AG09309 (cell line): ENCODE data around the gene MMUT.
"Not testable (repeated sequence)": the region's sequence is repeated elsewhere in the genome, so short reads cannot be mapped to it uniquely, and the experiment has no call there.

Source experiments
- DNase-seq: peaks from one replicate; pipeline ENCODE4 v3.0.0-alpha.2; 2010; ENCODE audit warnings: low read depth
- H3K4me3 ChIP-seq: 2 replicates; pipeline ENCODE4 v1.5.1; 2011; ENCODE audit warnings: mild to moderate bottlenecking, low read depth, low read length, moderate library complexity; ENCODE audit not compliant: control insufficient read depth
- TF ChIP-seq, protein P1 (sequence below): IDR thresholded peaks from 2 replicates; pipeline ENCODE4 v1.5.1; 2011; ENCODE audit warnings: mild to moderate bottlenecking, low read depth, low read length, inconsistent platforms; ENCODE audit not compliant: insufficient read depth, control insufficient read depth; ENCODE audit errors: missing control alignments

MMUT gene

DNA sequence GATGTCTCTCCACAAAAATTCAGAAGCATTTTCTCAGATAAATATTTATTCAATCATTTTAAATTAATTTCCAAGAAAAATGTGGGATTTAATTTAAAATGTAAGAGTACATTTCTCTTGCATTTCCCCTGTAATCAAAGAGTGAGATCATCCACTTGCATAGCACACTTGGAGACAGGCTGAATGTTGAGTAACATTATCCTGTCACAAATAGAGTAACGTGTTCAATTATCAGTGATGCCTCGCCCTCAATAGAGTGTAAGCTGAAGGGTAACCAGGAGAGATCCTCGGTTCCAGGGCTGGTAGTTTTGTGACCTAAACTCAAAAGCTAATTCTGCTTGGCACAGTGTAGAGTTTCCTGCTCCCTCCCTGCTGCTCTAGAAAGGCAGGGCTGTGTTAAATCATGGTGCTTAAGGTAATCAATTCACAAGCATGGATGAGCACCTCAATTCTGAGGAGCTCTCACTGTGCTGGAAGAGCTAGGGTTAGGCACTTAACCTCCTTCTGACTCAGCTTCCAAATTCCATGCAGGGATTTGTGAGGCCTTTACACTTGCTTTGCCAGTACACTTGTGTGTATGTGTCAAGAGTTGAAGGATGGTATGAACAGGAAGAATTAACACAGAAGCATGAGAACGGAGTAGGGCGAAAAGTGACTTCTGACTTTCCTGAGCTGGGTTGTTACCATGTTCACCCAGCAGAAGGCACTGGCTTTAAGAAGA, 56.6 kb downstream of the MMUT start:
- TF ChIP-seq, protein P1, sequence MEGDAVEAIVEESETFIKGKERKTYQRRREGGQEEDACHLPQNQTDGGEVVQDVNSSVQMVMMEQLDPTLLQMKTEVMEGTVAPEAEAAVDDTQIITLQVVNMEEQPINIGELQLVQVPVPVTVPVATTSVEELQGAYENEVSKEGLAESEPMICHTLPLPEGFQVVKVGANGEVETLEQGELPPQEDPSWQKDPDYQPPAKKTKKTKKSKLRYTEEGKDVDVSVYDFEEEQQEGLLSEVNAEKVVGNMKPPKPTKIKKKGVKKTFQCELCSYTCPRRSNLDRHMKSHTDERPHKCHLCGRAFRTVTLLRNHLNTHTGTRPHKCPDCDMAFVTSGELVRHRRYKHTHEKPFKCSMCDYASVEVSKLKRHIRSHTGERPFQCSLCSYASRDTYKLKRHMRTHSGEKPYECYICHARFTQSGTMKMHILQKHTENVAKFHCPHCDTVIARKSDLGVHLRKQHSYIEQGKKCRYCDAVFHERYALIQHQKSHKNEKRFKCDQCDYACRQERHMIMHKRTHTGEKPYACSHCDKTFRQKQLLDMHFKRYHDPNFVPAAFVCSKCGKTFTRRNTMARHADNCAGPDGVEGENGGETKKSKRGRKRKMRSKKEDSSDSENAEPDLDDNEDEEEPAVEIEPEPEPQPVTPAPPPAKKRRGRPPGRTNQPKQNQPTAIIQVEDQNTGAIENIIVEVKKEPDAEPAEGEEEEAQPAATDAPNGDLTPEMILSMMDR = no peak
- H3K4me3 ChIP-seq = no peak overlapping the region
- no peak for DNase-seq

DNA sequence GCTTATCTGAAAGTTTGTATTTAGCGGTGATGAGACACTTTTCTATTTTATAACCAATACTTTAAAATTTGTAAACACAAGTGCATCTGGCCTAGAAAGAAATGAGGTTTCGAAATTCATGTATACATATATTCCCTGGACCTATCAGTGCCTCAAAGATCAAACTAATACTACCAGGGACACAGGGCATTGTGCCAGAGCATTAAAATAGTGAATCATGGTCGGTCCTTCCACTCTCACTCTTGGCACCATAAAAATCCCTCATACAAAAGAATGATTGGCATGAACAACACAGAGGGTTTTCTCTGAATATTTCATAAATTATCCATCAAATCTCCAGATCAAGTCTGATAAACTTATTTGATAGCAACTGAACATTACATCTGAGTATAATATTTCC, 62.0 kb downstream of the MMUT start:
- TF ChIP-seq, protein P1 = no peak
- DNase-seq = no peak
- no peak overlapping the region for H3K4me3 ChIP-seq

DNA sequence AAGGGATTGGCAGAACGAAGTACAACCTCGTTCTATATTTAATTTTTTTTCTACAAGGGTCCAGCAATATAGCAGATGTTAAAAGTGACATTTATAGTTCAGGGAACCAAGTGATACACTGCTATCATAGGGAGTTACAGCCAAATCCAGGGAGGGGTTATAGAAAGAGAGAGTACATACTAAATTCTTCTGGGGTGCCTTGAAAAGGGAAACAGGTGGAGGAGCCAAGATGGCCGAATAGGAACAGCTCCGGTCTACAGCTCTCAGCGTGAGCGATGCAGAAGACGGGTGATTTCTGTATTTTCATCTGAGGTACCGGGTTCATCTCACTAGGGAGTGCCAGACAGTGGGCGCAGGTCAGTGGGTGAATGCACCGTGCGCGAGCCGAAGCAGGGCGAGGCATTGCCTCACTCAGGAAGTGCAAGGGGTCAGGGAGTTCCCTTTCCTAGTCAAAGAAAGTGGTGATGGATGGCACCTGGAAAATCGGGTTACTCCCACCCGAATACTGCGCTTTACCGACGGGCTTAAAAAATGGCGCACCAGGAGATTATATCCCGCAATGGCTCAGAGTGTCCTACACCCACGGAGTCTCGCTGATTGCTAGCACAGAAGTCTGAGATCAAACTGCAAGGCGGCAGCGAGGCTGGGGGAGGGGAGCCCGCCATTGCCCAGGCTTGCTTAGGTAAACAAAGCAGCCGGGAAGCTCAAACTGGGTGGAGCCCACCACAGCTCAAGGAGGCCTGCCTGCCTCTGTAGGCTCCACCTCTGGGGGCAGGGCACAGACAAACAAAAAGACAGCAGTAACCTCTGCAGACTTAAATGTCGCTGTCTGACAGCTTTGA, 76.2 kb downstream of the MMUT start:
- not testable (repeated sequence) for H3K4me3 ChIP-seq, DNase-seq

DNA sequence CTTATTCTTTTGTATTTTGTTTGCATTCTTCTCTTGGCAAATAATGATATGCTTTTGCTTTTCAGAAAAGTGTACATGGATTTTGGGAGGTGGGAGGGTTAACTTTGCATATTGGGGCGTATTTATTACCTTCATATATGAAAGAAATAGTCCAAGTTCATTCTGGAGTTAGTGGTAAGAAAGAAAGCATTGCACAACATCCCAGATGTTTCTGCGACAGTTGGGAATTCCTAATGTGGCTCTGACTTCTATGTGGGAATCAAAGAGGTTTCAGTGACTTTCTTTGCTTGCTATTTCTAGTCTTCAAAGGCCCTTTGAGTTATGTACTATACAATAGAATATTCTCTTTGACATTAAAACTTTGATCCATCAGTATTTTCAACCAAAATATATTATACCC, 78.1 kb downstream of the MMUT start:
- no peak for DNase-seq
- no peak overlapping the region for H3K4me3 ChIP-seq
- TF ChIP-seq, protein P1 = no peak
